ENCODE measurements around the gene LYSMD4. TPM values are rescaled to one million over a fixed set of nuclear protein-coding genes. Genes with fewer than 3 reads are reported as not detected.

Gene LYSMD4
- total and polyA plus RNA-seq, 2 of the 8 experiments (the other 6 are each of a cell fraction or from before 2014, with no cell fraction given) = 7.5 to 17.5 TPM

DNA sequence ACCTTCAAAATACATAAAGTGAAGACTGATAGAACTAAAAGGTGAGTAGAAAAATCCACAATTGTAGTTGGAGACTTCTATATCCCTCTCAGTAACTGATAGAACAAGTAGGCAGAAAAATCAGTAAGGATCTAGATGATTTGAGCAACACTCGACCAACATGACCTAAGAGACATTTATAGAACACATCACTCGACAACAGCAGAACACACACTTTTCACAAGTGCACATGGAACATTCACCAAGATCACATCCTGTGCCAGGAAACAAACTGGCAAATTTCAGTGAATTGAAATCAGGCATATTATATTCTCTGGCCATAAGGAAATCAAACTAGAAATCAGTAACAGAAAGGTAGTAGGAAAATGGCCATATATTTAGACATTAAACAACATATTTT lies 37.1 kb downstream of the LYSMD4 start:
- H2AFZ ChIP-seq (ENCODE audit: low read length) = no peak overlapping the region
- no peak overlapping the region for H2BK5ac ChIP-seq (ENCODE audit: low read depth, low read length)
- no peaks in the 10 kb centered on the region for H3K79me2 ChIP-seq (ENCODE audit: control insufficient read depth in 1 of 2, insufficient read depth in 2 of 2, low read length in 2 of 2)
- H4K20me1 ChIP-seq (replicated peaks in 1 of 2; ENCODE audit: control insufficient read depth in 1 of 2, insufficient read depth in 2 of 2, low read length in 2 of 2) = no peaks in the 10 kb centered on the region
- H4K8ac ChIP-seq (ENCODE audit: extremely low read depth, insufficient read depth, low read length) = no peak overlapping the region
- H3K18ac ChIP-seq (ENCODE audit: extremely low read depth, low read length) = no peak overlapping the region
- no peak overlapping the region for H3K56ac ChIP-seq (replicated peaks; ENCODE audit: insufficient read length, low read depth, low read length)
- no peak overlapping the region for H3K4me3 ChIP-seq (ENCODE audit: extremely low read depth in 1 of 4, insufficient read depth in 2 of 4, low read depth in 3 of 4, low read length in 4 of 4)
- no peaks in the 10 kb centered on the region for H3K27me3 ChIP-seq (replicated peaks in 1 of 4; ENCODE audit: control insufficient read depth in 3 of 4, extremely low read depth in 1 of 4, insufficient read depth in 3 of 4, low read length in 3 of 4)
- H2BK15ac ChIP-seq (ENCODE audit: low read length) = no peak overlapping the region
- peaks cover 0 to 12% (median 6%) of the 10 kb centered on the region in 4 experiments; a peak in 4 of 8 replicates for H3K36me3 ChIP-seq (ENCODE audit: control insufficient read depth in 2 of 4, insufficient read depth in 4 of 4, low read length in 3 of 4)
- ChIA-PET CTCF (ENCODE audit: partially characterized antibody) (interaction anchor here (1.5 kb wide), 1 partner anchor 9 kb away, joined by 10 read pairs; no protein-coding TSS in a partner anchor), POLR2A (ENCODE audit: partially characterized antibody) (no interaction called here)
- H2AK5ac ChIP-seq (ENCODE audit: low read depth, low read length) = no peak overlapping the region
- no peak overlapping the region for H3K27ac ChIP-seq (ENCODE audit: low read depth, low read length)
- no peak overlapping the region for H2BK12ac ChIP-seq (ENCODE audit: low read depth, low read length)
- FAIRE-seq (no peak), DNase-seq (ENCODE audit: low read depth in 1 of 2, low spot score in 2 of 2) (no peak)
- no peaks in the 10 kb centered on the region for H3K9me3 ChIP-seq (ENCODE audit: insufficient read depth in 2 of 2, low read depth in 1 of 2, low read length in 1 of 2)
- no peak overlapping the region for H4K5ac ChIP-seq (ENCODE audit: insufficient read length, low read depth, low read length)
- 94% methylated on average over 2 of the region's 2 CpGs; no CpG with 5 or more reads in 1 of the 2 experiments for WGBS, 2 experiments (ENCODE audit: extremely low coverage in 1 of 2, insufficient coverage in 1 of 2, insufficient read length in 1 of 2, insufficient replicate concordance in 2 of 2, low coverage in 1 of 2, low lambda C conversion rate in 2 of 2, missing lambda C conversion rate in 1 of 2)
- no peak overlapping the region for H3K9ac ChIP-seq (replicated peaks in 1 of 4; ENCODE audit: extremely low read depth in 1 of 4, low read depth in 3 of 4, low read length in 3 of 4)
- no peak overlapping the region for H3K14ac ChIP-seq (ENCODE audit: insufficient read length)
- H3K79me1 ChIP-seq (ENCODE audit: low read depth, low read length) = no peaks in the 10 kb centered on the region
- H3K4ac ChIP-seq (replicated peaks; ENCODE audit: insufficient read length, low read depth, low read length) = no peak overlapping the region
- H3K23ac ChIP-seq (ENCODE audit: insufficient read length) = no peak overlapping the region
- H3K23me2 ChIP-seq (ENCODE audit: low read depth, low read length) = no peaks in the 10 kb centered on the region
- no peak overlapping the region for H3K4me2 ChIP-seq (ENCODE audit: insufficient read depth in 1 of 2, low read depth in 2 of 2, low read length in 2 of 2)
- no peaks in the 10 kb centered on the region for H3K4me1 ChIP-seq (replicated peaks in 1 of 4; ENCODE audit: control insufficient read depth in 3 of 4, insufficient read depth in 4 of 4, low read length in 3 of 4)
- H2BK120ac ChIP-seq (replicated peaks; ENCODE audit: low read depth, low read length) = no peak overlapping the region
- H4K91ac ChIP-seq (replicated peaks; ENCODE audit: insufficient read length, low read length) = no peak overlapping the region
- H2BK20ac ChIP-seq (ENCODE audit: low read length) = no peak overlapping the region
- TF ChIP-seq GABPA (IDR thresholded peaks at IDR 0.05; ENCODE audit: borderline replicate concordance, insufficient read depth, low read length) = no peak
- TF ChIP-seq RXRA (IDR thresholded peaks at IDR 0.05; ENCODE audit: insufficient read depth, low read depth, low read length) = no peak
- TF ChIP-seq SIN3A (conservative IDR thresholded peaks at IDR 0.05 in 1 of 2, IDR thresholded peaks at IDR 0.05 in 1 of 2; ENCODE audit: low read depth in 1 of 2, low read length in 2 of 2) = no peak
- TF ChIP-seq SP1 (IDR thresholded peaks at IDR 0.05; ENCODE audit: low read depth, low read length) = no peak
- no peak for TF ChIP-seq SP4 (IDR thresholded peaks at IDR 0.05; ENCODE audit: low read length)
- no peak for TF ChIP-seq TEAD4 (IDR thresholded peaks at IDR 0.05; ENCODE audit: low read depth, low read length)
- TF ChIP-seq BRCA1 (IDR thresholded peaks at IDR 0.05; ENCODE audit: low read depth, low read length) = no peak
- TF ChIP-seq YY1 (IDR thresholded peaks at IDR 0.05; ENCODE audit: low read depth, low read length) = no peak
- TF ChIP-seq SAP30 (IDR thresholded peaks at IDR 0.05; ENCODE audit: insufficient read depth, insufficient replicate concordance, low read length) = no peak
- no peak for TF ChIP-seq FOSL1 (IDR thresholded peaks at IDR 0.05; ENCODE audit: insufficient read depth, low read depth, low read length)
- TF ChIP-seq TCF12 (IDR thresholded peaks at IDR 0.05; ENCODE audit: low read depth, low read length) = no peak
- TF ChIP-seq SIX5 (IDR thresholded peaks at IDR 0.05; ENCODE audit: low read depth, low read length) = no peak
- TF ChIP-seq HDAC2 (IDR thresholded peaks at IDR 0.05; ENCODE audit: borderline replicate concordance in 1 of 2, low read depth in 2 of 2, low read length in 2 of 2) = no peak
- TF ChIP-seq CBX5 (IDR thresholded peaks at IDR 0.05; ENCODE audit: low read depth, low read length) = no peak
- no peak for TF ChIP-seq TAF7 (optimal IDR thresholded peaks at IDR 0.05; ENCODE audit: borderline replicate concordance, low read depth, low read length)

All from H1 (cell line).